ENCODE results near the gene FAM72B.
"Not testable (repeated sequence)": the region's sequence is repeated elsewhere in the genome, so short reads cannot be mapped to it uniquely, and the experiment has no call there.

FAM72B gene

DNA sequence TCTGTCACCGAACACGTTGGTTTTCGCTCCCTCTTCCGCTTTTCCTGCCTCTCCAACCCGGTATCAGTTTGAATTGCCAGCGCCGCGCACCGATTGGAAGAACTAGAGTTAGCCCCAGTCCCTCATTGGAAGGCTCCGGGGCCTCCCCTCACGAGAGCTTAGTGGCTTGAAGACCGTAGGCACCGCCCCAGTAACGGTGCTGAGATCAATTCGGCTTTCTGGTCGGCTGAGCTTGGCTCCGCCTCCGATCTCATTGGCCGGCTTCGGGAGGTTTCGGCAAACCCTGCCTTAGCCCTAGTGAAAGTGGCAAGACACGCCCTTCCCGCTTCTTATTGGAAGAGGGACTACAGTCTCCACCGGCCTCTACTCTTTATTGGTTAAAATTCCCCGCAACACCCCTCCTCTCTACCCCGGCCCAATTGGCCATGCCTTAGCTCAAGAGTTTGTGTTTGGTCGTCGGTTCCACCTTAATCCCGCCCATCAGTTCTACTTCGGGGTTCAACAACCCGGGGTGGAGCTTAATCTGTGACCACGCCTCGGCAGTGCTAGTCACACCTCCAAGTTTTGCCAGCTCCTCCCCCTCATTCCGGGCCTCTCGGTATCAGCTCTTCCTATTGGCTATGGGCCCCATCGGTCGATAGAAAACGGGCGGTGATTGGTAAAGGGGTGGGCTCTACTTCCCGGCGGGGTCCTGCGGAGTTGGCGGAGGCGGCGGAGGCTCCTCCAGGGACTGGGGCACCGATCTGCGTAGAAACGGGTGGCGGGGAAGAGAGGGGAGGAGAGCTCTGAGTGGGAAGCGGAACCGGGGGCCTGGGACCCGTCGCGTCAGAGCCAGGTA, at the start of gene FAM72B, which contains the start of gene SRGAP2C:
Gene FAM72B (minus strand): TSS at position 51 of the 838 bp plus-strand sequence. CDS start 851 bp downstream, outside the sequence.
Gene SRGAP2C (plus strand): TSS at position 686 of the 838 bp plus-strand sequence. CDS start 2,472 bp downstream, outside the sequence.
- DNase-seq (ENCODE audit: low read depth in 2 of 2): peak; percentile 63 to 81

- not testable (repeated sequence) for DNase-seq (ENCODE audit: low read depth in 2 of 2)
These were observed 48.4 kb upstream of the FAM72B start for GRCh38 chr1:121232445-121233125.

DNA sequence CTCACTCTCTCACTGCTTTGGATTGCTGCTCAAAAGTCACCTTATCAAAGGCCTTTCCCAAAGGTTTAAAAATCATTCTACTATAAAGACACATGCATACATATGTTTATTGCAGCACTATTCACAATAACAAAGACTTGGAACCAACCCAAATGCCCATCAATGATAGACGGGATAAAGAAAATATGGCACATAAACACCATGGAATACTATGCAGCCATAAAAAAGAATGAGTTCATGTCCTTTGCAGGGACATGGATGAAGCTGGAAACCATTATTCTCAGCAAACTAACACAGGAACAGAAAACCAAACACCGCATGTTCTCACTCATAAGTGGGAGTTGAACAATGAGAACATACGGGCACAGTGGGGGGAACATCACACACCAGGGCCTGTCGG, 46.5 kb upstream of the FAM72B start:
- DNase-seq (ENCODE audit: low read depth in 2 of 2): not testable (repeated sequence)

DNA sequence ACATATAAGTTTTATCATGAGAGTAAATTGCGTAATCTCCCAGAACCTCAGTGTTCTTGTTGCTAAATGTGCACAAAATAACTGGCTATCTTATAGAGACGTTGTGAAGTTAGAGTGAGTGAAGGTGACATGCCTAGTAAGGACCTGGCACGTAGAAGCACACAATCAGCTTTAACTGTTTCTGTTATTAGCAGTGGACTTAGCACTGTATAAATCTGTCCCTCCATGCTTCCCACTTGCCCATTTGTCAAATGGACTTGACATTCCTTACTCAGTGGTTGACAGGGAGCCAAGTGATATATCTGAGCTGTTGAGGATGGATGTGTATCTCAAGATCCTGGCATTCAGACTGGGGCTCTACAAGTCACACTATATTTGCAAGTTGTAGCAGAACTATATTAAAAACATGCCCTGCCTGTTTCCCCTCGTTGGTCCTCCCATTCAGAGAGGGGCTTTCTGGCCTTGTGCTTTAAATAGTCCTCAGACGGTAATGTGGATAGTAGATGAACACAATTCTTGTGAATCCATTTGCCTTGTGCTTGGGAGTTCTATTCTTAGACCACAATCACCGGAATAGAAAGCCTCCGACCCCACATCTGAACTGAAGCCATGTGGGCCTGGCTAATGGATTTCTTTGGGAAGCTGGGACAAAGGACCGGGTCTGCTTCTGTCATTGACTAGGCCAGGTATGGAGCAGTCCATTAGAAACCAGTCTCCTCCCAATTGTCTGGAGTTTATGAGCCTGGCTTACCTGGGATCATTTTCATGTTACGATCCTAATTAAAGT, 43.6 kb upstream of the FAM72B start:
- DNase-seq (ENCODE audit: low read depth in 2 of 2): not testable (repeated sequence)

- DNase-seq (ENCODE audit: low read depth in 2 of 2): not testable (repeated sequence)
These were observed 42.8 kb upstream of the FAM72B start for GRCh38 chr1:121226925-121227324.

DNA sequence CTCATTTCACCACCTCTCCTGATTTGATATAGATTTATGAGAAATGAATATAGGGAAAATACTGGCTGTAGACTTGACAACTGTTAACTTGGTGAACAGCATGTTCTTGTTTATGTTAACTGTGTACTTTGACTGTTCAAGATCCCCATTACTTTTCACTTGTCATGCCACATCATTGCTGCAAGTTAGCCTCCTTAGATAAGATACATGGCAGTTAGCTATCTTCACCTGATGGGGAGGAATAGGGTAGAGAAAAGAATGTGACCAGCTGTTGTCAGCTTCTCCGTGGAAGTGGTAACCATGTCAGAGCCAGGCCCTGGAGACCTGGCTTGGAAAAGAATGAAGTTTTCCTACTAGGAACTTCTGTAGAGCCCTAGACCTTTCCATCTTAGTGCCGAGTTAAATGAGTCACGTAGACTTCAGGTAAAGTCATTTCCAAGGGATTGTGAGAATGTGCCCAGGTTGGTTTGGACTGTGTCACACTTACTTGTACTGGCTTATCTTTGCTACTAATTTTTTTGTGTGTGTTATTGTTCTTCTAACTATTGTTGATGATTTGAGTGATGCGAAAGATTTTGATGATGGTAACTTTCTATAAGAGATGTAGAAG, 42.3 kb upstream of the FAM72B start:
- not testable (repeated sequence) for DNase-seq (ENCODE audit: low read depth in 2 of 2)

DNA sequence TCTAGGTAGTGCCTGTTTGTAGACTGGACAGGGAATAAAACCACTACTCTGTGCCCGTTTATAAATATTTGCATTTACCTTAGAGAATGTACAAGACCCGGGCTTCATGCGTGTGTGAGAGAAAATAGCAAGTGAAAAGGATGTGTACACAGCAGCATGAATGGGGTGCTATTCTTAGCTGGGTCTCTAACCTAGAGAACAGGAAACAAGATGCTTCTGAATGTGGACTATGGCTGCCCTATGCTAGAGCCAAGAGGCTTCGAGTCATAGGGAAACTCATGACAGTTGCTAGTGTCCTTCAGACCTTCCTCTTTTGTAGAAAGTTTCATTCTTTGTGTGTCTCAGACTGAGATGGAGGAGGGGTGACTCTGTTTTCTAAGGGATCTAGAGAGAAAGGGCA, 40.6 kb upstream of the FAM72B start:
- not testable (repeated sequence) for DNase-seq (ENCODE audit: low read depth in 2 of 2)

DNA sequence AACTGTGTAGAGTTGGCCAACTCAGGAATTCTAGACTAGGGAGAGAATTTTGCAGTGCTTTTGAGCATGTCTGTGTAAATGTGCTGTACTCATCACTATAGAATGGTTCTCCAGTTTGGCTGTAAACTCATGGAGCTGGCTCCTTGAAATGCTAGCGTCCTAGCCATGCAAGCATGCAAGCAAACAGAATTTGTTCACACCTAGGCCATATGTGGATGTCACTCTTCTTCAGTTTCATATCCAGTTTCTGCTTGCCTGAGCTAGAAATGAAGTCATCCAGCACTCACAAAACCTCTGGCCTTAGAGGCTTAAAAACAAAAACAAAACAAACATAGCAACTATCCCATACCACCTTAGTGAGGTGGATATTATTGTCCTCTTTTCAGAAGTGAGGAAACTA, 37.6 kb upstream of the FAM72B start:
- DNase-seq (ENCODE audit: low read depth in 2 of 2): not testable (repeated sequence)

DNA sequence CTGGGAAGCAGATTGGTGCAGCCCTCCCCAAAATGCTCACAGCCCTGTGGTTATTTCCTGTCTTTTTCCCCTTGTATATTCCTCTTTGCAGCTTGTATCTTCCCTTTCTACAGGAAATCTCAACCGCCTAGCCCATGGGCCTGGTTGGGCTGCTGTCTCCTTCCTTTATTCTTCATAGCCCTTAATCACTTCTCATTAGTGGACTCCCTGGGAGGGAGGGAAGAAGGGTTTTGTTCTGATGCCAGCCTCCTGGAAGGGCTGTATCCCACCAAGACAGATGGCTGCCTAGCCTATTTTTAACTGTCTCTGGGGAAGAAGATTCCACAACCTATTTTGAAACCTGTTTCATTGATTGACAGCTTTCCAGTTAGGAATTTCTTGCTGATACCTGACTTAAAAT, 32.5 kb upstream of the FAM72B start:
- DNase-seq (ENCODE audit: low read depth in 2 of 2): not testable (repeated sequence)

DNA sequence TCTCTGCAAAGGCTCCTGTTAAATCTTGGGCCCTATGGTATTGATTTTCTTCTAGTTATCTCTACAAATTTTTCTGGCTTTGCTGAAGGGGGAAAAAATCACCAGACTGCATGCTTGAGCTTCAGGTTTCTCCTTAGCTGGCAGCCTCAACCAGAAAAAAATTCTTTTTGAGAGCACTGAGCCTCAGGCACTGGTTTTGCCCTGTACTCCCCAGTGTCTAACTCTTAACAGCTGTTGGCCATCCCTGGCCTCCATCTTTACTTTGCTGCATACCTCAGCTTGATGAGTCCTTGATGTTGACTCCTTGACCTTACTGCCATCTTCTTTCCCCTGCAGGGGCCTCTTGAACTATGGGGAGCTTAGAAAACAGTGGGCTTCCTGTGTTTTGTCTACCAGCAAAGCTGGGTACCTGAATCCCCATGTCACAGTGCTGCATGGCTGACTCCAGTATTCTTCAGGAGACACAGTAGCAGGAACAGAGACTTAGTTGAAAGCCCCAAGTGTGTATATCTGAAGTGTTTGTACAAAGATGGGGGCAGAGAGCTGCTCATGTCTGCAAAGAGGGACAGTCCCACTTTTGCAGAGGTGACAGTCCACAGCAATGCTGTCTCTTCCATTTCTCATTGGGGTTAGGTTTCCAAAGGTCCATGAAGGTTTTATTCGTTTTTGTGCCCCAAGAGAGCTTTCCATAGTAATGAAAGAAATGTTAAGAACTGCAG, 31.7 kb upstream of the FAM72B start:
- DNase-seq (ENCODE audit: low read depth in 2 of 2): not testable (repeated sequence)

DNA sequence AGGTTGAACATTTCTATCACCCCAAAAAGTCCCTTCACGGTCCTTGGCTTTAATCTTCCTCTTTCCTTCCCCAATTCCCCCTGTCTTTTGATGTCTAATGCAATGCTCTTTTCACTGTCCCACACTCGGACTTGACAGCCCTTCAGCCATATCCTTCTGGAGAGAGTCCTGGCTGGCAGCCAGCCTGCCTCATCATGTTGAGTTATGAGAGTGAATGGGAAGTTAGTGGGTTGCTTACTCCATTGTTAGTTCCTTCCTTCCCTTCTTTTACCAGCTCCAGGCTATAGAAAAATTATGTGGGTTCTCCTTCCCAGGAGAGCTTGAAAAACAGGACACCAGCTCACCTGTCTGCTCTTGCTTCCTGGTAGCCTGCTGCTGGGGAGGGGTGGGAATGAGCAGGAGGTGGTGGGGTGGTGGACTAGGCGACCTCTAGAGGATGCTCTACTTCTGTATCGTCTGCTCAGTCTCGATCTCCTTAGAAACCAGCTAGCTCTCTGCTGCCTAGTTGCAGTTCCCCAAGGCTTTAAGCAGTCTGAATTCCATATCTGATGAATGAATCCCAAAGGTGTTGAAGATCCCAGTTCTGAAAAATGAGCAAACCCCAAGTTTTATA, 30.5 kb upstream of the FAM72B start:
- DNase-seq (ENCODE audit: low read depth in 2 of 2): not testable (repeated sequence)

DNA sequence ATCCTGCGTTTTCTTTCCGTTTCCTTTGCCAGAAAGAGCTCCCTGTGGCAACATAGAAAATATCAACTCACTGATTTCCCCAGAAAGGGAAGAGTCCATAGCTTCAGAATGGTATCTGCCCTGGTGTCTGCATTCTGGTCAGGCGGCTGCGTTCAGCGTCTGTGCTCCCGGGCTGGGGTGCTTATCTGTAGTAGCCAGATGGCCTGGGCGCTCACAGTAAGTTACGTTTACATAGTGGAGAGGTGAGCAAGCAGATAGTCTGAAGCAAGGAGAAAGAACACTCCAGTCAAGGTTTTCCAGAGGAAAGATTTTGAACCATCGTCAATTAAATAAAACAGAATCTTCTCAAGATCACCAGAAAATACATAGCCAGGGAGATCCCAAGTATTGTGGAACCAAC, 29.4 kb upstream of the FAM72B start:
- DNase-seq (ENCODE audit: low read depth in 2 of 2): not testable (repeated sequence)

- not testable (repeated sequence) for DNase-seq (ENCODE audit: low read depth in 2 of 2)
These were observed 26.6 kb upstream of the FAM72B start for GRCh38 chr1:121210778-121211177.

- DNase-seq (ENCODE audit: low read depth in 2 of 2): not testable (repeated sequence)
These were observed 24.2 kb upstream of the FAM72B start for GRCh38 chr1:121208375-121208774.

- not testable (repeated sequence) for DNase-seq (ENCODE audit: low read depth in 2 of 2)
These were observed 23.2 kb upstream of the FAM72B start for GRCh38 chr1:121207328-121207727.

DNA sequence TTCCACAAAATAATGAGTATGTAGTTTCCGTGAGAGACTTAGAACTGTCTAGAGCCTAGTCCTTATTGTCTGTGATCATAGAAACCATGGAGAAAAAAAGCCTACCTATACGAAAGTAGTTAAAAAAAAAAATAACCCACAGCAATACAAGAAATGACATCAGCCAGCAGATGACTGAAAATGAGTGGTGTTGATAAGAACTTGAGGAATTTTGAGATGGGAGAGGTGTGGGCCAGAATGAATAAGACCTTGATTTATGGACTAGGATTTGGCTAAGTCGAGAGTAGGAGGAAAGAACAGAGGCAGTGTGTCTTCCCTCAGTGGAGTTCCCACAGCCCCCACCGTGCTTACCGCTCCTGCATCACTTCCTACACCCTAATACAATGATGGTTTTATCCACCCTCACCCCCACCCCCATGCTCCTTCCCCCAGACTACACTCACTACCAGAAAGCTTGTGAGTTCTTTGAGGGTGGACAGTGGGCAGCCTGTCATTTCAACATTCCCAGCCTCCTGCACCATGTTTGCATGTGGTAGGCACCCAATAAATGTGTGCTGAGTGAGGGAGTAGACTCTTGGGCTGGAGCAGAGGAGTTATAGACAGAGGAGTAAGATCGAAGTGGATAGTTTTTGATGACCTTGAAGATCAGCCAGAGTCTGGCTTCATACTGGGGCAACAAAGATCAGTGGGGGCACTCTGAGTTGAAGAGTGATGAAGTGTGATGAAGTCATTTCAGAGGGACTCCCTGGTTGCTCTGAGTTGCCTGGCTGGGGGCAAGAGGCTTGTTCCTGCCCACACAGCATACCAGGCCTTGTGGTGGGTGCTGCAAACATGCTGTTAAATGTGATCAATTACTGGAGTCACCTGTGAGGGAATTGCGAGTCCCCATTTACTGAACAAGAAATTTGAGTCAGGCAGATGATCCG, 21.9 kb upstream of the FAM72B start:
- not testable (repeated sequence) for DNase-seq (ENCODE audit: low read depth in 2 of 2)

- not testable (repeated sequence) for DNase-seq (ENCODE audit: low read depth in 2 of 2)
These were observed 18.8 kb upstream of the FAM72B start for GRCh38 chr1:121202986-121203385.

DNA sequence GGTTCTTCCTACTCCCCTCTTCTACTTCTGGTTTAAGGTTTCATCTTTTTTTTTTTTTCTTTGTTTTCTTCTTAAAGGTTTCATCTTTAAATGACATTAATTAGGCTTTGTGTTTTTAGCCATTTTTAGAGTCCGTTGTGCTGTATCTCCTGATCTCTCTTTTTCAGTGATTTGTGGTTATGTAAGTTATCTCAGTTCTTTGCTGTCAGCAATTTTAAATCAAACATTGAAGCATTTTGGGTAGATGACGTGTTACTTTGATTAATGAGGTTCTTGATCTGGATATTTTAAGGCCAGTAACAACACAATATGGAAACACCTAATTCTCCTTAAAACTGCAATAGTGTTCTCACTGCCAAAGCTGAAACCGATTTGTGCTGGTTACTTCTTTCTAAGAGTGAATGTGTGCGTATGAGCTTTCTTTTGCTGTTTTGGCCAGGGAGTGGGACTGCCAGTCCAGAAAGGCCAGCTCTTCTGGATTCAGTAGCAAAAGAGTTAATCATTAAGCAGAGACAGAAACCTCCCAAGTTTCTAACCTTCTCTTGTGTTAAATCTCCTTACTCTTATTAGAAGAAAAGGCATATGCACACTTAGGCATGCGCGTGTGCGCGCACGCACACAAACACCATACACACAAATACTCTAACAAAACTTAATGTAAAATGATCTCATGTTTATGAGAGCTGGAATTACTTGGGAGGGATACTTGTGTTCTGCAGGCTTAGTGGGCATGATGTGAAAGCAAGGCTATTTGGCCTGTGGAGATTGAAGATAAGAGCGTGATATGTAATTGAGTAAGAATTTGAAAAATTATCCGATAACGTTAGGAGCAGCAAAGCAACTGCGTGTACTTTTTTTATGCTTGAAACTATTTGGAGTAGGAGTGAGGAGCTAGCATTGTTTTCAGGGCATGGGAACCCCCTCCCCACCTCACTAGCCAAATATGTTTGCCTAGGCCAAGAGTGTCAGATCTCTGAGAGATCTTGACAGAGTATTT, 17.1 kb upstream of the FAM72B start:
- not testable (repeated sequence) for DNase-seq (ENCODE audit: low read depth in 2 of 2)

Data from stimulated activated CD4-positive, alpha-beta T cell treated with anti-CD3 and anti-CD28 coated beads, Interleukin-1b, Interleukin-23, amount 100 ng/mL, for 1 hour (primary cell).